ENCODE measurements around the gene DCAF7.

The DCAF7 gene

GRCh38 chr17:63634816-63635215, 84.5 kb downstream of the DCAF7 start:
- no peaks in the 10 kb centered on the region; the same call in 1 of the 2 replicates for H3K79me2 ChIP-seq (ENCODE audit: insufficient read depth, low read depth)
- H3K4me3 ChIP-seq (IDR thresholded peaks at IDR 0.05; ENCODE audit: insufficient read depth, low read depth, low read length) = no peak overlapping the region
- H3K27ac ChIP-seq = no peak overlapping the region
- no peaks in the 10 kb centered on the region for H3K4me1 ChIP-seq (ENCODE audit: low read depth, poor library complexity, severe bottlenecking)
- no peak overlapping the region for H3K9ac ChIP-seq
- no peak overlapping the region for H3K4me2 ChIP-seq
- no peaks in the 10 kb centered on the region; the same call in 1 of the 2 replicates for H4K20me1 ChIP-seq (ENCODE audit: insufficient read depth)
- no peak for TF ChIP-seq CTCF (conservative IDR thresholded peaks at IDR 0.05; ENCODE audit: low read depth, low read length)
- no peak overlapping the region for H2AFZ ChIP-seq (ENCODE audit: low read depth)
- no peaks in the 10 kb centered on the region for H3K36me3 ChIP-seq (ENCODE audit: insufficient read depth)
- H3K27me3 ChIP-seq (ENCODE audit: insufficient read depth, low read depth) = no peaks in the 10 kb centered on the region

- Histone ChIP-seq H3K79me2 (ENCODE audit: insufficient read depth, low read depth) (no peaks in the 10 kb centered on the region; the same call in 1 of the 2 replicates), H3K27ac (no peak overlapping the region), H3K4me3 (IDR thresholded peaks at IDR 0.05; ENCODE audit: insufficient read depth, low read depth, low read length) (no peak overlapping the region), H3K4me2 (no peak overlapping the region), H3K27me3 (ENCODE audit: insufficient read depth, low read depth) (no peaks in the 10 kb centered on the region), H3K9ac (no peak overlapping the region), H2AFZ (ENCODE audit: low read depth) (no peak overlapping the region), H3K36me3 (ENCODE audit: insufficient read depth) (no peaks in the 10 kb centered on the region), H4K20me1 (ENCODE audit: insufficient read depth) (no peaks in the 10 kb centered on the region; the same call in 1 of the 2 replicates), H3K4me1 (ENCODE audit: low read depth, poor library complexity, severe bottlenecking) (no peaks in the 10 kb centered on the region)
- TF ChIP-seq CTCF (conservative IDR thresholded peaks at IDR 0.05; ENCODE audit: low read depth, low read length) = no peak
These were observed 85.0 kb downstream of the DCAF7 start for GRCh38 chr17:63635290-63635689.

GRCh38 chr17:63635787-63636186, 85.5 kb downstream of the DCAF7 start:
- no peak overlapping the region for H3K9ac ChIP-seq
- H3K27me3 ChIP-seq (ENCODE audit: insufficient read depth, low read depth) = no peaks in the 10 kb centered on the region
- H3K4me3 ChIP-seq (IDR thresholded peaks at IDR 0.05; ENCODE audit: insufficient read depth, low read depth, low read length) = no peak overlapping the region
- no peak overlapping the region for H3K27ac ChIP-seq
- TF ChIP-seq CTCF (conservative IDR thresholded peaks at IDR 0.05; ENCODE audit: low read depth, low read length) = no peak
- no peaks in the 10 kb centered on the region for H3K36me3 ChIP-seq (ENCODE audit: insufficient read depth)
- no peak overlapping the region for H2AFZ ChIP-seq (ENCODE audit: low read depth)
- no peaks in the 10 kb centered on the region for H4K20me1 ChIP-seq (ENCODE audit: insufficient read depth)
- no peak overlapping the region for H3K4me2 ChIP-seq
- no peaks in the 10 kb centered on the region; the same call in 1 of the 2 replicates for H3K79me2 ChIP-seq (ENCODE audit: insufficient read depth, low read depth)
- H3K4me1 ChIP-seq (ENCODE audit: low read depth, poor library complexity, severe bottlenecking) = no peaks in the 10 kb centered on the region

GRCh38 chr17:63639125-63639524, 88.8 kb downstream of the DCAF7 start:
- no peak for TF ChIP-seq CTCF (conservative IDR thresholded peaks at IDR 0.05; ENCODE audit: low read depth, low read length)
- no peaks in the 10 kb centered on the region for H3K36me3 ChIP-seq (ENCODE audit: insufficient read depth)
- no peaks in the 10 kb centered on the region for H3K4me1 ChIP-seq (ENCODE audit: low read depth, poor library complexity, severe bottlenecking)
- H4K20me1 ChIP-seq (ENCODE audit: insufficient read depth) = no peaks in the 10 kb centered on the region
- no peak overlapping the region for H3K4me3 ChIP-seq (IDR thresholded peaks at IDR 0.05; ENCODE audit: insufficient read depth, low read depth, low read length)
- H3K4me2 ChIP-seq = no peak overlapping the region
- no peak overlapping the region for H3K27ac ChIP-seq
- no peak overlapping the region for H2AFZ ChIP-seq (ENCODE audit: low read depth)
- no peaks in the 10 kb centered on the region for H3K27me3 ChIP-seq (ENCODE audit: insufficient read depth, low read depth)
- H3K79me2 ChIP-seq (ENCODE audit: insufficient read depth, low read depth) = no peaks in the 10 kb centered on the region
- H3K9ac ChIP-seq = no peak overlapping the region
